Vein endothelial cell (primary cell): ENCODE data around the gene ZNF141. TPM values are rescaled to one million over a fixed set of nuclear protein-coding genes. Genes with fewer than 3 reads are reported as not detected.

Experiments used
- small RNA-seq: library from RNA; depleted of rRNA; stranded (forward); fragments of <200 nt; gene quantifications from one replicate; pipeline ENCODE3, GENCODE V24; 2012
- total RNA-seq: library from RNA; depleted of rRNA; stranded (reverse); fragments of >200 nt; gene quantifications from 2 replicates; pipeline ENCODE4 v1.2.3, GENCODE V29; 2012

Gene ZNF141
- 10.1 and 15.6 TPM in 2 replicates for total RNA-seq

GRCh38 chr4:337143-337931 lies at the start of gene ZNF141:
TSS of gene ZNF141 (plus strand) at chr4:337814. CDS start at chr4:337984, 170 bp downstream.

GRCh38 chr4:304969-305680 lies 32.5 kb upstream of the ZNF141 start, which contains the start of gene ZNF732:
TSS of gene ZNF732 (minus strand) at chr4:305474. CDS start at chr4:305310, 164 bp downstream.

Small RNA genes within 50 kb of the gene (small RNA-seq; reads per million reads assigned to genes)
- not detected for gene AC079140.2
- not detected for gene MIR571
- not detected for gene ZNF519P4

Other genes with a start within 250 kb of the ZNF141 start
- gene ZNF718, start 213.3 kb upstream of the ZNF141 start, total RNA-seq, result 5.6 and 6.9 TPM in 2 replicates
- gene ZNF732, start 32.3 kb upstream of the ZNF141 start, total RNA-seq, result 0.65 and 1.7 TPM in 2 replicates
- gene ZNF721, start 161.3 kb downstream of the ZNF141 start, total RNA-seq, result 17.3 and 20.6 TPM in 2 replicates
- gene PIGG, start 161.4 kb downstream of the ZNF141 start, total RNA-seq, result 36.3 and 44.5 TPM in 2 replicates
- not detected in 2 replicates for gene TMEM271, start 238.5 kb downstream of the ZNF141 start, total RNA-seq